Measurements from ENCODE around the gene SNCG.
"Not testable (repeated sequence)": the region's sequence is repeated elsewhere in the genome, so short reads cannot be mapped to it uniquely, and the experiment has no call there.

The SNCG gene

GRCh38 chr10:86979977-86980448, 21.6 kb downstream of the SNCG start:
- no peak for DNase-seq

GRCh38 chr10:86981020-86981419, 22.6 kb downstream of the SNCG start:
- DNase-seq: not testable (repeated sequence)

- no peak for DNase-seq
Observed at GRCh38 chr10:86981716-86982115, 23.3 kb downstream of the SNCG start.

- DNase-seq: not testable (repeated sequence)
Observed at GRCh38 chr10:86984498-86984897, 26.1 kb downstream of the SNCG start.

- no peak for DNase-seq
Observed at GRCh38 chr10:86988520-86988919, 30.1 kb downstream of the SNCG start.

- DNase-seq: not testable (repeated sequence)
Observed at GRCh38 chr10:86991362-86991761, 33.0 kb downstream of the SNCG start.

GRCh38 chr10:86992456-86992855, 34.1 kb downstream of the SNCG start:
- no peak for DNase-seq

GRCh38 chr10:86992929-86993328, 34.5 kb downstream of the SNCG start:
- no peak for DNase-seq

- not testable (repeated sequence) for DNase-seq
Observed at GRCh38 chr10:86999802-87000403, 41.5 kb downstream of the SNCG start.

GRCh38 chr10:87000491-87000890, 42.1 kb downstream of the SNCG start:
- DNase-seq: no peak

- not testable (repeated sequence) for DNase-seq
Observed at GRCh38 chr10:87007124-87007523, 48.7 kb downstream of the SNCG start.

- not testable (repeated sequence) for DNase-seq
Observed at GRCh38 chr10:87007674-87008073, 49.3 kb downstream of the SNCG start.

GRCh38 chr10:87008303-87008702, 49.9 kb downstream of the SNCG start:
- not testable (repeated sequence) for DNase-seq

- DNase-seq: not testable (repeated sequence)
Observed at GRCh38 chr10:87009134-87009696, 50.8 kb downstream of the SNCG start.

All from eye (tissue), 1 donor.